ENCODE measurements around the gene ITIH2.
"Not testable (repeated sequence)": the region's sequence is repeated elsewhere in the genome, so short reads cannot be mapped to it uniquely, and the experiment has no call there.

ITIH2 gene

GRCh38 chr10:7693194-7693593 is 9.9 kb upstream of the ITIH2 start:
- DNase-seq (ENCODE audit: low read depth), result not testable (repeated sequence)

DNA sequence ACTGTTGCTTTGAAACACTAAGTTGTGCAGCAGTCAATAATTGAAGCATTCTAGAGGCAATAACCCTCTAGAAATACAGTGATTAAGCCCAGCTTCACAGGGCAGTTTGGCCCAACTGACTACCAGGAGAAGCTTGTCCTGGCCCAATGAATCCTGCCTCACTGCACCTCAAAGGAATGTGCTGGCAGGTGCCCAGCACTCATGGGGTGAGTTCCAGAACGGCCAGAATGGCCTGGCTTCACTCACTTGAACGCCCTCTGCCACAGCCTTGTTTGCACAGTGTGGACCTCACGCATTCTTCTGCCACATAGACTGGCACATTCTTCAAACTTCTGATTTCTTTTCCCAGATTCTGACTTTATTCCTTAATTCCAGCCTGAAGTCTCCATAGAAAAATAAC is 6.6 kb upstream of the ITIH2 start:
- no peak for DNase-seq (ENCODE audit: low read depth)

DNA sequence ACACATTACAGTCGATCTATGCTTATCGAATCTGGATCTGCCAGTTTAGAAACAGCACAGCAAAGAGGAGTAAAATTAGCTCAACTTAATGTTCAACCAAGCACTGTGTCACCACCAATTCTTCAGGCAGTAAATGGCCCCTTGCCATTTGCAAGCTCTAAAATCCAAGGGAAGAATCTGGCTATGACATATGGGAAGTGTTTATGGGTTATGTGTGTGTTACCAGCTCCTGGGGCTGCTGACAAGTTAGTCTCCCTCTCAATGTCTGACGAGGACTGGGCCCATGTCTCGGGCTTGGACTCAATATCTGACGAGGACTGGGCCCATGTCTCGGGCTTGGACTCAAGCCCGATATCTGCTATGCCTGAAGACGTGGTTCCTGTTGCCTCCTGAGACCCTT is 5.7 kb upstream of the ITIH2 start:
- no peak for DNase-seq (ENCODE audit: low read depth)

GRCh38 chr10:7700577-7701125 is 2.5 kb upstream of the ITIH2 start:
- DNase-seq (ENCODE audit: low read depth), result no peak

- DNase-seq (ENCODE audit: low read depth), result no peak
Measured at GRCh38 chr10:7701158-7701742, 1.9 kb upstream of the ITIH2 start.

DNA sequence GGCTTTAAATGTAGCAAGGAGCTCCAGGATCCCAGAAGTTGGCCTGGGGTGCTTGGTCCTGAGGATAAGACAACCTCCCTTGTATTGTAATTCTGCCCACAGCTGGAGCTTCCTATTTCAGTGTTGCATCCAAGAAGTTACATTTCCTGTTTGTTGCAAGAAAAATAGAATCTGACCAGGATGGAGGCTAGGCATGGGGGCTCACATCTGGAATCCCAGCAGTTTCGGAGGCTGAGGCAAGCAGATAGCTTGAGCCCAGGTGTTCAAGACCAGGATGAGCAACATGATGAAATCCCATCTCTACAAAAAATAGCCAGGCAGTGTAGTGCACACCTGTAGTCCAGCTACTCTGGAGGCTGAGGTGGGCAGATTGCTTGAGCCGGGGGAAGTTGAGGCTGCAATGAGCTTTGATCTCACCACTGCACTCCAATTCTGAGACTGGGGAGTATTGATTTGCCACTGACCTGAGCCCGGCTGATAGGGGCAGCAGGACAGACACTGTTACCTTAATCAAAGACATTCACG is 766 bp upstream of the ITIH2 start:
- no peak for DNase-seq (ENCODE audit: low read depth)

GRCh38 chr10:7704071-7705016 is 1.2 kb downstream of the ITIH2 start:
- DNase-seq (ENCODE audit: low read depth), result no peak

- DNase-seq (ENCODE audit: low read depth), result no peak
Measured at GRCh38 chr10:7705341-7705740, 2.2 kb downstream of the ITIH2 start.

- no peak for DNase-seq (ENCODE audit: low read depth)
Measured at GRCh38 chr10:7706534-7707073, 3.5 kb downstream of the ITIH2 start.

- DNase-seq (ENCODE audit: low read depth), result no peak
Measured at GRCh38 chr10:7707102-7707501, 4.0 kb downstream of the ITIH2 start.

- no peak for DNase-seq (ENCODE audit: low read depth)
Measured at GRCh38 chr10:7707858-7708622, 4.9 kb downstream of the ITIH2 start.

DNA sequence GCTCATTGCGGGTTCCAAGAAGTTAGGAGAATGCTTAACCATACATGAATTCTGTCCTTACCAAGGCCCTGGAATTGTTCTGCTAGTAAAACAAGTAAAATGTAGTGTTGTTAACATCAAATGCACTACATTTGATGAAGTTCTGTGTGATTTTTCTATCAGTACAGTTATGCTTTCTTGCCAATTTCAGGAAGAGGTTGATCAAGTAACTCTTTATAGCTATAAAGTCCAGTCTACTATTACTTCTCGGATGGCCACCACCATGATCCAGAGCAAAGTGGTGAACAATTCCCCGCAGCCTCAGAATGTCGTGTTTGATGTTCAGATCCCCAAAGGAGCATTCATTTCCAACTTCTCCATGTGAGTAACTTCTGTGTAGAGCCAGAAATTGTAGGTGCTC is 5.7 kb downstream of the ITIH2 start:
- no peak for DNase-seq (ENCODE audit: low read depth)

- DNase-seq (ENCODE audit: low read depth), result no peak
Measured at GRCh38 chr10:7710446-7710845, 7.3 kb downstream of the ITIH2 start.

GRCh38 chr10:7711075-7711474 is 8.0 kb downstream of the ITIH2 start:
- DNase-seq (ENCODE audit: low read depth), result not testable (repeated sequence)

GRCh38 chr10:7715515-7715914 is 12.4 kb downstream of the ITIH2 start:
- DNase-seq (ENCODE audit: low read depth), result no peak

- DNase-seq (ENCODE audit: low read depth), result no peak
Measured at GRCh38 chr10:7717767-7718166, 14.7 kb downstream of the ITIH2 start.

GRCh38 chr10:7718685-7719084 is 15.6 kb downstream of the ITIH2 start:
- no peak for DNase-seq (ENCODE audit: low read depth)

DNA sequence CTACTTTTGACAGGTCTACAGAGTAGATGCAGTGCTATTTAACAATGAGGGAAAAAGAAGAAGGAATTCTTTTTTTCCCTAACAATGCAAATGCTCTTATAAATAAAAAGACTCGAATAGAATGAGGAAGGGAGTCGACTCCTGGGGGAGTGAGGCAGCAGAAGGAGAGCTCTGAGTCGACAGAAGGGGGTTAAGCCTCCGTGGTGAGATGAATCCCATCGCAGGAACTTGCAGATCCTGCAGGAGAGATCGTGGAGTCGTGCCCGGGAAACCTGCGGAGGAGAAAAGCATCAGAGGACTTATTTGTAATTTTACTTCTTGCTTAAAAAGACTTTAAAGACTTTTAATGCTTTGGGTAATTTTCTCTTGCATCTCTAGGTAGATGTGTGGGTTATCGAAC is 17.4 kb downstream of the ITIH2 start:
- no peak for DNase-seq (ENCODE audit: low read depth)

DNA sequence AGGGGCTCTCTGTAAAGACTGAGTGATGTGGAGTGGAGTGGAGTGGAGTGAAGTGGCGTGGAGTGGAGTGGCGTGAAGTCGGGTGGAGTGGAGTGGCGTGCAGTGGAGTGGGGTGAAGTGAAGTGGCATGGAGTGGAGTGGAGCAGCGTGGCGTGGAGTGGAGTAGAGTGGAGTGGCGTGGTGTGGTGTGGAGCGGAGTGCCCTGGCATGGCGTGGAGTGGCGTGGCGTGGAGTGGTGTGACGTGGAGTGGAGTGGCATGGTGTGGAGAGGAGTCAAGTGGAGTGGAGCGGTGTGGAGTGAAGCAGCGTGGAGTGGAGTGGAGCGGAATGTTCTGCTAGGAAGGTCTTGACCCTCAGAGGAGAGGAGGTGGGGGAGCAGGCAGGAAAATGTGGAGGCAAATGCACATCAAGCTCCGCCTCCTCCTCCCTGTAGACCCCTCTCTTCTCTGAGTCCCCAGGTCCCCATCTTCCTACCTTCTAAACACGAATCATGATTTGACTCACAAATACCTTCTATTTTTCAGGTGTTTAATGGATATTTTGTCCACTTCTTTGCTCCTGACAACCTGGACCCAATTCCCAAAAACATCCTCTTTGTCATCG is 19.9 kb downstream of the ITIH2 start:
- DNase-seq (ENCODE audit: low read depth), result no peak

- DNase-seq (ENCODE audit: low read depth), result no peak
Measured at GRCh38 chr10:7734821-7735220, 31.7 kb downstream of the ITIH2 start.

Measured in activated T-cell treated with anti-CD3 and anti-CD28 coated beads for 24 hours (primary cell).